GM12872 (cell line): ENCODE results near the gene ZXDA.

Source experiments
- TF ChIP-seq, protein P1 (sequence below): IDR thresholded peaks from 3 replicates; pipeline ENCODE4 v1.5.1; 2011; ENCODE audit warnings: low read depth, mild to moderate bottlenecking, low read length, moderate library complexity; ENCODE audit not compliant: insufficient read depth

ZXDA gene

GRCh38 chrX:57925806-57926205 lies 15.5 kb upstream of the ZXDA start:
- TF ChIP-seq, protein P1, sequence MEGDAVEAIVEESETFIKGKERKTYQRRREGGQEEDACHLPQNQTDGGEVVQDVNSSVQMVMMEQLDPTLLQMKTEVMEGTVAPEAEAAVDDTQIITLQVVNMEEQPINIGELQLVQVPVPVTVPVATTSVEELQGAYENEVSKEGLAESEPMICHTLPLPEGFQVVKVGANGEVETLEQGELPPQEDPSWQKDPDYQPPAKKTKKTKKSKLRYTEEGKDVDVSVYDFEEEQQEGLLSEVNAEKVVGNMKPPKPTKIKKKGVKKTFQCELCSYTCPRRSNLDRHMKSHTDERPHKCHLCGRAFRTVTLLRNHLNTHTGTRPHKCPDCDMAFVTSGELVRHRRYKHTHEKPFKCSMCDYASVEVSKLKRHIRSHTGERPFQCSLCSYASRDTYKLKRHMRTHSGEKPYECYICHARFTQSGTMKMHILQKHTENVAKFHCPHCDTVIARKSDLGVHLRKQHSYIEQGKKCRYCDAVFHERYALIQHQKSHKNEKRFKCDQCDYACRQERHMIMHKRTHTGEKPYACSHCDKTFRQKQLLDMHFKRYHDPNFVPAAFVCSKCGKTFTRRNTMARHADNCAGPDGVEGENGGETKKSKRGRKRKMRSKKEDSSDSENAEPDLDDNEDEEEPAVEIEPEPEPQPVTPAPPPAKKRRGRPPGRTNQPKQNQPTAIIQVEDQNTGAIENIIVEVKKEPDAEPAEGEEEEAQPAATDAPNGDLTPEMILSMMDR, result no peak

- TF ChIP-seq, protein P1, result peak; percentile 32; the same call in 1 of the 3 replicates
Observed at GRCh38 chrX:57918750-57919436, 8.6 kb upstream of the ZXDA start.

- TF ChIP-seq, protein P1, result no peak
Observed at GRCh38 chrX:57915680-57916079, 5.4 kb upstream of the ZXDA start.

DNA sequence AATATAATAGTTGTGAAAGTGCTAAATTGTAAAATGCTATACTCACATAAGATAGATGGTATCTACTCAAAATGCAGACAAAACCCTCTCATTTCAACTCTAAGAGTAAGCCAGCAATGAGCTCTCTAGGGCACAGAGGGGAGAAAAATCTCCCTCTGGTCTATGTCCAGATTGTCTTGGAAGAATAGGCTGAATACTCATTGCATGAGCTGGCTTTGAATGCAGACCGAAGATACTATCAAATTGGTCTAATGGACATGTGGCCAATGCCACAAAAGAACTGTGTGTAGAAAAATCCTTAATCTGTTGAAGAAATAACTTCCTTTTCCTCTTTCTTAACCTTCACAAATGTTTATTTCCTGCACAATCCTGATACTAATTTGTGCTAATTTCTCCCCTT lies 3.5 kb downstream of the ZXDA start:
- TF ChIP-seq, protein P1, result no peak

DNA sequence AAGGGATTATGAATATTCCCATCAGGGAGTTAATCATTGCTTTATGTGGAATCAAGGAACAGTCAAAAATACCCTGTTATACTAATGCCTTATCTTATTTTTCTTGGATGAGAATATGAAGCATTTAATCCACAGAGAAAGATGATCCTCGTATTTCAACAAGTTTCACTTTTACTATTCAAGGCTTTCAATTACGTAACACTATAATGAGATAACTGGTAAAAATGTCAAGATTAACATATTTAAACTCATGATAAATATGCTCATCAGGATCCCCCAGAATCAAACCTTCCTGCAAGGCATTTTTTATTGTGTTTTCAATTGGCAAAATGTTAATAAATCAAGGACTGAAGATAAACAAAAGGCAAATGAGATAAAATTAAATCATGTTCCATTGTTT lies 5.1 kb downstream of the ZXDA start:
- TF ChIP-seq, protein P1, result no peak

GRCh38 chrX:57904176-57904880 lies 5.9 kb downstream of the ZXDA start:
- TF ChIP-seq, protein P1, result no peak

GRCh38 chrX:57902633-57903032 lies 7.6 kb downstream of the ZXDA start:
- TF ChIP-seq, protein P1, result no peak
